Ovary (tissue), 3 donors: ENCODE data around the gene CENPV.
"Not testable (repeated sequence)": the region's sequence is repeated elsewhere in the genome, so short reads cannot be mapped to it uniquely, and the experiment has no call there.

ENCODE experiments used
- CTCF ChIP-seq, 3 donors: fragments of 450-650 bp in 2 of 3; fragments of 200-600 bp in 1 of 3; IDR thresholded peaks; one replicate each; pipeline versions ENCODE4 v1.5.1 to v1.8.0; 2016 to 2022; ENCODE audit warnings: antibody characterized with exemption in 3 of 3, mild to moderate bottlenecking in 1 of 3
- EP300 ChIP-seq: sonication (generic); formaldehyde crosslinking; IDR thresholded peaks from one replicate; pipeline ENCODE4 v1.6.1; 2017; ENCODE audit warnings: antibody characterized with exemption
- donor health status: DM: no; HTN: no; CAD: no.

GRCh38 chr17:16296072-16296471 is 57.2 kb downstream of the CENPV start:
- not testable (repeated sequence) for TF ChIP-seq CTCF (IDR thresholded peaks at IDR 0.05); EP300
